ENCODE results near the gene NR4A3. TPM values are rescaled to one million over a fixed set of nuclear protein-coding genes. Genes with fewer than 3 reads are reported as not detected.

NR4A3 gene
- total and polyA plus RNA-seq, 9 of the 15 experiments (the other 6 are each of a cell fraction or from before 2014, with no cell fraction given): 0.04 to 0.07 TPM; not detected in 7

DNA sequence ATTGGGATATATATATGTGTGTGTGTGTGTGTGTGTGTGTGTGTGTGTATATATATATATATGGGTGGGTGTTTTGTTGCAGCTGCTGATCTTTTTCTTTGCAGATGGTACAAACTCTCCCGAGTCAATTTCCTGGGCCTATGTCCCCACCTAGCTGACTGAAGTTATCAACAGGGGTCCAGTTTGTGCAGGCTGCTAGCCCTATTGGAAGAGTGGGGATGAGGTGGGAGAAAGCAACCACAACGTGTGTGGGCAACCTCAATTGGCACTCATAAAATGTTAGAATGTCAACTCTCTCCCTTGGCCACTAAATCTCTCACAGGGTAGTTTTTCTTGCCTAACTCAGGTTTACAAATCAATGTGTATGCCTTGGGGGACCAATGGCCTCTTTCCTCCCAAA, 5.6 kb downstream of the NR4A3 start (continued):
- TF ChIP-seq, protein P1, sequence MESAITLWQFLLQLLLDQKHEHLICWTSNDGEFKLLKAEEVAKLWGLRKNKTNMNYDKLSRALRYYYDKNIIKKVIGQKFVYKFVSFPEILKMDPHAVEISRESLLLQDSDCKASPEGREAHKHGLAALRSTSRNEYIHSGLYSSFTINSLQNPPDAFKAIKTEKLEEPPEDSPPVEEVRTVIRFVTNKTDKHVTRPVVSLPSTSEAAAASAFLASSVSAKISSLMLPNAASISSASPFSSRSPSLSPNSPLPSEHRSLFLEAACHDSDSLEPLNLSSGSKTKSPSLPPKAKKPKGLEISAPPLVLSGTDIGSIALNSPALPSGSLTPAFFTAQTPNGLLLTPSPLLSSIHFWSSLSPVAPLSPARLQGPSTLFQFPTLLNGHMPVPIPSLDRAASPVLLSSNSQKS (CRISPR knock-in tag; IDR thresholded peaks at IDR 0.05): no peak
- TF ChIP-seq KDM2B (CRISPR knock-in tag; IDR thresholded peaks at IDR 0.05): no peak

DNA sequence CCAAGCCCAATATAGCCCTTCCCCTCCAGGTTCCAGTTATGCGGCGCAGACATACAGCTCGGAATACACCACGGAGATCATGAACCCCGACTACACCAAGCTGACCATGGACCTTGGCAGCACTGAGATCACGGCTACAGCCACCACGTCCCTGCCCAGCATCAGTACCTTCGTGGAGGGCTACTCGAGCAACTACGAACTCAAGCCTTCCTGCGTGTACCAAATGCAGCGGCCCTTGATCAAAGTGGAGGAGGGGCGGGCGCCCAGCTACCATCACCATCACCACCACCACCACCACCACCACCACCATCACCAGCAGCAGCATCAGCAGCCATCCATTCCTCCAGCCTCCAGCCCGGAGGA, 6.3 kb downstream of the NR4A3 start:
- no peaks in the 10 kb centered on the region for H3K9me3 ChIP-seq (replicated peaks; ENCODE audit: control insufficient read depth, insufficient read depth, low read depth, low read length)
- H3K9ac ChIP-seq (ENCODE audit: insufficient read depth in 1 of 2, low read depth in 2 of 2, low read length in 2 of 2): no peak overlapping the region
- no peak overlapping the region for H3K4me3 ChIP-seq
- intact Hi-C loops (cut with micrococcal nuclease): loop anchor here (10.0 kb wide), 4 partner anchors 147 to 563 kb away; partner anchors contain the start of genes ERP44 and INVS
- no peak for DNase-seq (ENCODE audit: extremely low read depth in 1 of 4, low spot score in 3 of 4)
- H3K27ac ChIP-seq (ENCODE audit: extremely low read depth, low read depth, low read length): no peak overlapping the region
- H3K79me2 ChIP-seq (ENCODE audit: control insufficient read depth, insufficient read depth, low read length): no peaks in the 10 kb centered on the region
- no TSS peak for BruUV-seq (replicated peaks)
- in situ Hi-C loops (cut with MboI): no loop called here
- 0 out of 2 replicates have a peak, but pooled peaks cover under 1% of the 10 kb centered on the region for H4K20me1 ChIP-seq (replicated peaks; ENCODE audit: control insufficient read depth, insufficient read depth, low read length)
- ATAC-seq: no peak
- no peak overlapping the region for H3K4me2 ChIP-seq (ENCODE audit: insufficient read depth, low read length)
- CTCF ChIA-PET (ENCODE audit: low intra/inter-chr PET ratio): no interaction called here
- peaks cover under 1 to 26% of the 10 kb centered on the region in 2 experiments; a peak in 3 of 5 replicates for H3K4me1 ChIP-seq (replicated peaks in 1 of 2; ENCODE audit: control insufficient read depth in 2 of 2, insufficient read depth in 2 of 2, low read length in 2 of 2)
- no peak for FAIRE-seq
- POLR2A ChIA-PET: interaction anchor here (2.2 kb wide), 1 partner anchor 10 kb away, joined by 5 read pairs; no protein-coding TSS in a partner anchor
- WGBS (ENCODE audit: insufficient coverage, low coverage, missing lambda C conversion rate): 22% methylated on average over 12 of the region's 15 CpGs
- no peaks in the 10 kb centered on the region for H3K9me1 ChIP-seq (ENCODE audit: control insufficient read depth, insufficient read depth, low read length)
- no peak overlapping the region for H2AFZ ChIP-seq (ENCODE audit: low read depth, low read length)
- no peaks in the 10 kb centered on the region for H3K36me3 ChIP-seq (ENCODE audit: control insufficient read depth, insufficient read depth, low read length)
- peaks cover 40 to 57% of the 10 kb centered on the region in 2 experiments for H3K27me3 ChIP-seq (ENCODE audit: control insufficient read depth in 2 of 2, insufficient read depth in 2 of 2, low read length in 2 of 2)
- no peak for TF ChIP-seq YY1 (IDR thresholded peaks at IDR 0.05; ENCODE audit: borderline replicate concordance in 1 of 3, control insufficient read depth in 1 of 3, extremely low read depth in 1 of 3, insufficient read depth in 3 of 3, insufficient read length in 1 of 3, insufficient replicate concordance in 2 of 3, low read depth in 1 of 3, low read length in 2 of 3)
- no peak for TF ChIP-seq MED1 (CRISPR knock-in tag; IDR thresholded peaks at IDR 0.05; ENCODE audit: borderline replicate concordance)
- no peak for TF ChIP-seq C11orf30 (IDR thresholded peaks at IDR 0.05; ENCODE audit: low read depth)
- TF ChIP-seq, protein P2, sequence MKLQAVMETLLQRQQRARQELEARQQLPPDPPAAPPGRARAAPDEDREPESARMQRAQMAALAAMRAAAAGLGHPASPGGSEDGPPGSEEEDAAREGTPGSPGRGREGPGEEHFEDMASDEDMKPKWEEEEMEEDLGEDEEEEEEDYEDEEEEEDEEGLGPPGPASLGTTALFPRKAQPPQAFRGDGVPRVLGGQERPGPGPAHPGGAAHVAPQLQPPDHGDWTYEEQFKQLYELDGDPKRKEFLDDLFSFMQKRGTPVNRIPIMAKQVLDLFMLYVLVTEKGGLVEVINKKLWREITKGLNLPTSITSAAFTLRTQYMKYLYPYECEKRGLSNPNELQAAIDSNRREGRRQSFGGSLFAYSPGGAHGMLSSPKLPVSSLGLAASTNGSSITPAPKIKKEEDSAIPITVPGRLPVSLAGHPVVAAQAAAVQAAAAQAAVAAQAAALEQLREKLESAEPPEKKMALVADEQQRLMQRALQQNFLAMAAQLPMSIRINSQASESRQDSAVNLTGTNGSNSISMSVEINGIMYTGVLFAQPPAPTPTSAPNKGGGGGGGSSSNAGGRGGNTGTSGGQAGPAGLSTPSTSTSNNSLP (IDR thresholded peaks at IDR 0.05; ENCODE audit: borderline replicate concordance, low read depth, low read length): no peak
- no peak for TF ChIP-seq ZNF586 (CRISPR knock-in tag; conservative IDR thresholded peaks at IDR 0.05)
- TF ChIP-seq ZNF76 (CRISPR knock-in tag; IDR thresholded peaks at IDR 0.05; ENCODE audit: borderline replicate concordance): no peak
- no peak for TF ChIP-seq SLC30A9 (CRISPR knock-in tag; IDR thresholded peaks at IDR 0.05)
- TF ChIP-seq, protein P3, sequence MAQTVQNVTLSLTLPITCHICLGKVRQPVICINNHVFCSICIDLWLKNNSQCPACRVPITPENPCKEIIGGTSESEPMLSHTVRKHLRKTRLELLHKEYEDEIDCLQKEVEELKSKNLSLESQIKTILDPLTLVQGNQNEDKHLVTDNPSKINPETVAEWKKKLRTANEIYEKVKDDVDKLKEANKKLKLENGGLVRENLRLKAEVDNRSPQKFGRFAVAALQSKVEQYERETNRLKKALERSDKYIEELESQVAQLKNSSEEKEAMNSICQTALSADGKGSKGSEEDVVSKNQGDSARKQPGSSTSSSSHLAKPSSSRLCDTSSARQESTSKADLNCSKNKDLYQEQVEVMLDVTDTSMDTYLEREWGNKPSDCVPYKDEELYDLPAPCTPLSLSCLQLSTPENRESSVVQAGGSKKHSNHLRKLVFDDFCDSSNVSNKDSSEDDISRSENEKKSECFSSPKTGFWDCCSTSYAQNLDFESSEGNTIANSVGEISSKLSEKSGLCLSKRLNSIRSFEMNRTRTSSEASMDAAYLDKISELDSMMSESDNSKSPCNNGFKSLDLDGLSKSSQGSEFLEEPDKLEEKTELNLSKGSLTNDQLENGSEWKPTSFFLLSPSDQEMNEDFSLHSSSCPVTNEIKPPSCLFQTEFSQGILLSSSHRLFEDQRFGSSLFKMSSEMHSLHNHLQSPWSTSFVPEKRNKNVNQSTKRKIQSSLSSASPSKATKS (CRISPR knock-in tag; IDR thresholded peaks at IDR 0.05): no peak
- TF ChIP-seq TCFL5 (CRISPR knock-in tag; conservative IDR thresholded peaks at IDR 0.05): no peak
- TF ChIP-seq ATF7 (IDR thresholded peaks at IDR 0.05): no peak
- no peak for TF ChIP-seq RFX5 (IDR thresholded peaks at IDR 0.05; ENCODE audit: low read depth, low read length)
- TF ChIP-seq ZNF668 (CRISPR knock-in tag; IDR thresholded peaks at IDR 0.05): no peak
- no peak for TF ChIP-seq ETV5 (CRISPR knock-in tag; IDR thresholded peaks at IDR 0.05; ENCODE audit: low read depth)
- TF ChIP-seq TAF7 (tag; IDR thresholded peaks at IDR 0.05): no peak
- no peak for TF ChIP-seq ZNF589 (CRISPR knock-in tag; IDR thresholded peaks at IDR 0.05; ENCODE audit: low read depth)
